ENCODE results near the gene TMEM218.
A peak's percentile ranks its signal among the peaks of the same experiment; 100 is the strongest.

The TMEM218 gene

DNA sequence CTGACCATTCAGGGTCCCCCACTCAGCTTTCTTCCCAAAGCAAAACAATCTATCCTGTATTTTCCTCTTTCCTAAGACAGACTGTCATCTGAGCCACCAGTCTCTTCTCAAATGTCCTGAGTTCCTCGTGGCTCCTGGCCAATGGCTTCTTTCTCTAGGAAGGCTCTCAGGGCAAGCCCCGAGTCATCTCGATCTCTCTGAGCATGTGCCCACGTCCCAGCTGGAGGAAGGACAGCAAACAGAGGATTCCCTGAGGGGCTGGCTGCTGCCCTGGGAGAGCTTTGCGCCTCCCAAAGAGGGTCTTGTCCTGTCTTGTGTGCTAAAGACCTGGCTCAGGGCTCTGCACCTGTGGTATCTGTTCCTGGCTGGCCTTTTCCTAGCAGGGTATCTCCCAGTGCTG lies 40.0 kb downstream of the TMEM218 start:
- H3K27me3 ChIP-seq: no peaks in the 10 kb centered on the region
- H3K9me3 ChIP-seq: no peaks in the 10 kb centered on the region
- peak overlapping the region; percentile 83 for H3K4me2 ChIP-seq
- peak overlapping the region; percentile 77 for H3K27ac ChIP-seq
- peak overlapping the region; percentile 53 for H3K9ac ChIP-seq
- no peak overlapping the region for H3K4me3 ChIP-seq
- TF ChIP-seq Cebpa-rat (IDR thresholded peaks at IDR 0.05): no peak
- peaks cover 66% of the 10 kb centered on the region for H3K4me1 ChIP-seq
- no peaks in the 10 kb centered on the region for H3K36me3 ChIP-seq
- H4K20me1 ChIP-seq: no peaks in the 10 kb centered on the region

DNA sequence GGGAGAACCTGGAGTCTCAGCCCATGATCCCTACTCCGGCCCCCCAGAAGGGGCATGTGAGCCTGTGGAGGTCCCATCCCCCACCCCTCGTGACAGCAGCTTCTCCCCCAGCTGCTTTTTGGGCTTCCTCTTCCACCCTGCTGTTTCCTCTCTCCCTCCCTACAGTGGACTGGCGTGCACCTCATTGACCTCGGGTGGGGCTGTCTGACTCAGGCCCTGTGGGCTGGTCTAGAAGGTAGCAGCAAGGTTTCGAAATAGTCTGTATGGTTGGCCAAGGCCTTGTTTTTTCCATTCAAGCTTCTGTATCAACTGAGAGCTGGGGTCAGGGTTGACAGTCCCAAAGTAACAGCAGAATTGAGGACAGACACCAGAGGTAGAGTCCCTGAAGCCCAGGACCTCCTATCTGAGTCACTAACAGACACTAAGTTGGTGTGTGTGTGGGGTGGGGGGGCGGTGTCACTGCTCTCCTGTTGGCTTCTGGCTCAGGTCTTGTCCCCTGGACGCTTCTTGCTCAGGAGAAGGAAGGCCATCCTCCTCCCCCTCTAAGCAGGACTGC lies 40.6 kb downstream of the TMEM218 start:
- peak overlapping the region; percentile 53 for H3K9ac ChIP-seq
- H3K4me1 ChIP-seq: peaks cover 66% of the 10 kb centered on the region
- no peaks in the 10 kb centered on the region for H3K36me3 ChIP-seq
- no peaks in the 10 kb centered on the region for H3K9me3 ChIP-seq
- peak overlapping the region; percentile 83 for H3K4me2 ChIP-seq
- H3K27ac ChIP-seq: peak overlapping the region; percentile 77
- H4K20me1 ChIP-seq: no peaks in the 10 kb centered on the region
- H3K4me3 ChIP-seq: no peak overlapping the region
- peaks cover 4% of the 10 kb centered on the region; the same call in 1 of the 2 replicates for H3K27me3 ChIP-seq
- TF ChIP-seq Cebpa-rat (IDR thresholded peaks at IDR 0.05): peak; percentile 38; the same call in 1 of the 2 replicates

DNA sequence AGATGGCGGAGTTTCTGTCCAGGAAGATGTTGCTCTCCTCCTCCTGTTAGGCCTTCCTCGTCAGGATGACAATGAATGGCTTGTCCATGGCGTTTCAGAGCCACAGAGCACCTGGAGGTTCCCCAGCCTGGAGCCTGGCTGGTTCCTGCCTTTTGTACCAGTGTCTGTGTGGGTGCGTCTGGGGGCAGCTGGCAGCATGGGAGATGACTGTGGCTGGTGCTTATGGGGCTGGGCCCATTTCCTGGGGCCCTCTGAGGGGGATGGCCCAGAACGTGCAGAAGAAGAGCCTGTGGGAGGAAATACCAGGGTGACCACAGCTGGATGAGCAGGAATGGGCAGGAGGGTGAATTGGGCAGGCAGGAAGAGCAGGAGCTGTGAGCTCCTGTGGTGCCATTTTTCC lies 41.6 kb downstream of the TMEM218 start:
- Histone ChIP-seq H3K9me3 (no peaks in the 10 kb centered on the region), H4K20me1 (no peaks in the 10 kb centered on the region), H3K27ac (peak overlapping the region; percentile 77), H3K9ac (no peak overlapping the region), H3K4me3 (no peak overlapping the region), H3K4me1 (peaks cover 57% of the 10 kb centered on the region), H3K27me3 (peaks cover 13% of the 10 kb centered on the region; the same call in 1 of the 2 replicates), H3K36me3 (no peaks in the 10 kb centered on the region), H3K4me2 (peak overlapping the region; percentile 83)
- TF ChIP-seq Cebpa-rat (IDR thresholded peaks at IDR 0.05): no peak

DNA sequence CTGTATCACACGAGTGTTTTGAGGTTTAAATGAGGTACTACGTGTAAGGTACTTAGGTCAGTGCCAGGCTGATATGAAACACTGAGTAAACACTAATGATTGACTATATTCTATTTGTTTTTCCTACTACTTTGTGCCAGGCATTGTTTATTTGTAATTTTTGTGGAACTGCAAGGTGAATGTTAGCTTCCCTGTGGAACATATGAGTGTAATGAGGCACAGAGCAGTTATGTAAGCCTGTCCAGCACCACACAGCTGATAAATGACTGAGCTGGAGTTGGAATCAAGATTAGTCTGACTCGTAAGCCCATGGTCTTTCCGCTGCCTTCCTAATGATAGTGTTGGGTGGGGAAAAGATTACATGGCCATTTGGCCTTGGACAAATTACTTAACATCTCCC lies 42.4 kb downstream of the TMEM218 start:
- peaks cover 21% of the 10 kb centered on the region for H3K27me3 ChIP-seq
- no peaks in the 10 kb centered on the region; the same call in 1 of the 2 replicates for H3K9me3 ChIP-seq
- peaks cover 50% of the 10 kb centered on the region for H3K4me1 ChIP-seq
- no peaks in the 10 kb centered on the region for H3K36me3 ChIP-seq
- TF ChIP-seq Cebpa-rat (IDR thresholded peaks at IDR 0.05): no peak
- H3K4me2 ChIP-seq: no peak overlapping the region
- no peak overlapping the region for H3K27ac ChIP-seq
- H3K4me3 ChIP-seq: no peak overlapping the region
- H4K20me1 ChIP-seq: no peaks in the 10 kb centered on the region
- H3K9ac ChIP-seq: no peak overlapping the region

DNA sequence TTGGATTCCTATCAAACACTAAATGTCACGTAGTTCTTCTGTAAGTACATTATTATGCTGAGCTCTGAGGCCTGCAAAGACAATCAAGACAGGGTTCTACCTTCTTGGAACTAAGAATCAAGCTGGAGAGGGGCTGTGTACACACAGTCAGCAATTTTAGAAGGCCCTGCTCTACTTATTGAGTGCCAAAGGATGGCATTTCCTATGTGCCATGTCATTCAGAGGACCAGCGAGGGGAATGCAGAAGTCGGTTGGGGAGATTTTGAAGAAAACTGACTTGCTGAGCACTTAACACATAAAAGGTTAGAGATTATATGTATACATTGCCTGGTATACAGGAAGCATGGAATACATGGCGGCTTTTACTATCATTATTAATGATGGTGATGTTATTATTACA lies 43.1 kb downstream of the TMEM218 start:
- no peak overlapping the region for H3K4me3 ChIP-seq
- no peaks in the 10 kb centered on the region for H3K36me3 ChIP-seq
- no peak overlapping the region for H3K4me2 ChIP-seq
- H4K20me1 ChIP-seq: no peaks in the 10 kb centered on the region; the same call in 1 of the 2 replicates
- peaks cover 49% of the 10 kb centered on the region for H3K4me1 ChIP-seq
- H3K9me3 ChIP-seq: no peaks in the 10 kb centered on the region; the same call in 1 of the 2 replicates
- H3K27ac ChIP-seq: no peak overlapping the region
- no peak for TF ChIP-seq Cebpa-rat (IDR thresholded peaks at IDR 0.05)
- peaks cover 27% of the 10 kb centered on the region for H3K27me3 ChIP-seq
- H3K9ac ChIP-seq: no peak overlapping the region

DNA sequence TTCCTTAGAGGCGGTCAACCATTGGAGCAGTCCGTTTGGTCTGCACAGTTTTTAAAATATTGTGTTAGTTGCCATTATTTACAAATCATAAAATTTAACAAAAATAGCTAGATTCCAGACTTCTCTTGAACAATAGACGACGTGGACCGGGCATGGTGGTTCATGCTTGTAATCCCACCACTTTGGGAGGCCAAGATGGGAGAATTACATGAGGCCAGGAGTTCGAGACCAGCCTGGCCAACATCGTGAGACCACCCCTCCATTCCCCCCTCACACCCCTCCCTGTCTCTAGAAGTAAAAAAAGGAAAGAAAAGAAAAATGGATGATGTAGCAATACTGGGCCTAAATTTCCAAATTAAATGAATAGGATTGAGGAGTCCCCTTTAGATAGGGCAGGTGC lies 47.4 kb downstream of the TMEM218 start:
- H3K4me2 ChIP-seq: peak overlapping the region; percentile 95; the same call in 1 of the 2 replicates
- H3K9ac ChIP-seq: no peak overlapping the region
- no peaks in the 10 kb centered on the region for H3K36me3 ChIP-seq
- H3K4me1 ChIP-seq: peaks cover 15% of the 10 kb centered on the region
- no peaks in the 10 kb centered on the region; the same call in 1 of the 2 replicates for H4K20me1 ChIP-seq
- no peak overlapping the region for H3K27ac ChIP-seq
- peaks cover 54% of the 10 kb centered on the region for H3K27me3 ChIP-seq
- no peak overlapping the region for H3K4me3 ChIP-seq
- no peaks in the 10 kb centered on the region; the same call in 1 of the 2 replicates for H3K9me3 ChIP-seq
- TF ChIP-seq Cebpa-rat (IDR thresholded peaks at IDR 0.05): no peak

DNA sequence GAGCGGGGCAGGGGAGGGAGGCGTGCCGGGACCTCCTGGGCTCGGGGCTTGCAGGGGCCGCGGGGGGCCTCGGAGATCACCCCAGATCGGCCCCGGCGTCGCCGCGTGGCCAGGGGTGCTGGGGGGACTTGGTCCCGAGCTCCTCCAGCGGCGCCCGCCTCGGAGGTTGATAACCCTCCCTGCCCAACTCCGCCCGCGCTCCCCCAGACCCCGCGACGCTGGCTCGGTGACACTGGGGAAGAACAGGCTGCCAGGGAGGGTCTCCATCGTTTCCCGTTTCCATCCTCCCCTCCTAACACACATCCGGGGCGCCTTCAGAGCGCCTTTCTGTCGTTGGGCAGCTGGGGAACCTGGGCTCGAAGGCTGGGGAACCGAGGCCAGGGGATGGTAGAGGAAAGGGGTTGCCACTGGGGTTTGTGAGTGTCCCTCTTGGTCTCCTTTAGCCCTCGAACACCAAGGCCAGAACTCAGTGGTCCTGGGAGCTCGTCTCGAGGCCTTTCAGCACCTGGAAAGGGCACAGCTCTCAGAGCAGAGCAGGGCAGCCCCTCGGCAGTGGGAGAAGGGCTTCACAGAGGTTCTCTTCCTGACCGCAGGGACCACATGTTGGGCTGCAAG lies 47.9 kb downstream of the TMEM218 start:
- H3K27me3 ChIP-seq: peaks cover 54% of the 10 kb centered on the region
- H3K4me3 ChIP-seq: peak overlapping the region; percentile 67
- H3K36me3 ChIP-seq: no peaks in the 10 kb centered on the region
- H3K4me2 ChIP-seq: peak overlapping the region; percentile 95
- peak overlapping the region; percentile 53; the same call in 1 of the 2 replicates for H3K9ac ChIP-seq
- no peak for TF ChIP-seq Cebpa-rat (IDR thresholded peaks at IDR 0.05)
- peak overlapping the region; percentile 29; the same call in 1 of the 2 replicates for H3K27ac ChIP-seq
- peaks cover 14% of the 10 kb centered on the region for H3K4me1 ChIP-seq
- no peaks in the 10 kb centered on the region; the same call in 1 of the 2 replicates for H4K20me1 ChIP-seq
- H3K9me3 ChIP-seq: no peaks in the 10 kb centered on the region; the same call in 1 of the 2 replicates

DNA sequence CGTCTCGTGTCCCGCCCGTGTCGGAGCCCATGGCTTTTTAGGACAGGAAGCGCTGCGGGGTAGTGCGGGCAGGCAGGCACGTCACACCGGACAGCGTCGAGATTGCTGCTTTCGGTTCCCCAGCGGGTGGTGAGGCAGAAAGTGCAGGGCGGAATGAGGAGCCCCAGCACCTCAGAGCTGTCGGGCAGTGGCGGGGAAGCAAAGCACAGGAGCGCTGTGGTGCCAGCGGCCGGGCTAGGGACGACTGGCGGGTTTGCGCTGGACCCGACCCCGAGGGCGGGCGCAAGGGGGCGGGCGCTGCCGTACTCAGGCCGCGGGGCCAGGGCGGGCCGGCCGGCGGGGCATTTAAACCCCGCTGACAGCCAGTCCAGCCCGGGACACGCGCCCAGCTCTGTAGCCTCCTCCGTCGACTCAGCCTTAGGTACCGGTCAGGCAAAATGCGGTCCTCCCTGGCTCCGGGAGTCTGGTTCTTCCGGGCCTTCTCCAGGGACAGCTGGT lies 48.4 kb downstream of the TMEM218 start, which contains the start of gene SLC37A2:
Gene SLC37A2 (plus strand): TSS at position 375 of the 498 bp plus-strand sequence. CDS start 63 bp downstream, at position 438.
- H3K9ac ChIP-seq: peak within 1 kb of the TSS; percentile 53; the same call in 1 of the 2 replicates
- no peaks in the 10 kb centered on the region; the same call in 1 of the 2 replicates for H3K9me3 ChIP-seq
- peak within 1 kb of the TSS; percentile 95 for H3K4me2 ChIP-seq
- H3K4me1 ChIP-seq: peaks cover 14% of the 10 kb centered on the region
- peaks cover 54% of the 10 kb centered on the region for H3K27me3 ChIP-seq
- H3K4me3 ChIP-seq: peak within 1 kb of the TSS; percentile 67
- no peaks in the 10 kb centered on the region for H3K36me3 ChIP-seq
- no peaks in the 10 kb centered on the region; the same call in 1 of the 2 replicates for H4K20me1 ChIP-seq
- no peak for TF ChIP-seq Cebpa-rat (IDR thresholded peaks at IDR 0.05)
- peak within 1 kb of the TSS; percentile 29; the same call in 1 of the 2 replicates for H3K27ac ChIP-seq

DNA sequence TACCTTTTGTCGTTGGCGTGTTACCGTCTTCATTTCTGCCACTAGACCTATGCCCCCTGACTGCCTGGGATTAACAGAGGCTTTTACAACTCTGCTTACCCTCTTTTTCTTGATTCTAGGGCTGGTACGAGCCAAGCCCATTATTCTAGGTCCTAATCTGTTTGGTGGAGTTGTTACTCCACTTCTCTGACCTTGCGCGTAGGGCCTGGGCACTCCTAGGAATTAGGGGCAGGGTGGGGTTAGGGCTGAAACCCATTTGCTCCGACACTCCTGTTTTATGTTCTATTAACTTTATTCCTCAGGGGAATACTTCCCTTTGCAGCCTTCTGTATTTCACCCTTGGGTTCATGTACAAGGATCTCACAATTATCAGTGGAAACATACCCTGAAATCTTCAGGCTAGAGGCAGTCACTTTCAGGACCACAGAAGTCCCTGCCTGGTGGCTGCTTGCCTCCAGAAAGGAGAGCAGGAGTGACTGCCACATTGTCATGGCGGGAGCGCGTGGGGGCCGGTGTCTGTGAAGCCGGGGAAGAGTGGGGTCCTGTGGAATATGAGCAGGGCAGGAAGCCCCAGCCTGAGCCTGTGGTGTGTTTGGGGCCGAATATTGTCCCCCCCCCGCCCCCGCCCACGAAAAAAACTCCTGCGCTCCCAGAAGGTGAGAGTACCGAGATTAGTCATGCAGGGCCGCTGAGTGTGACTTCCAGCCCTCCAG lies 49.1 kb downstream of the TMEM218 start:
- H3K27ac ChIP-seq: no peak overlapping the region
- H3K9ac ChIP-seq: peak overlapping the region; percentile 53; the same call in 1 of the 2 replicates
- H3K9me3 ChIP-seq: no peaks in the 10 kb centered on the region; the same call in 1 of the 2 replicates
- no peaks in the 10 kb centered on the region for H3K36me3 ChIP-seq
- peaks cover 14% of the 10 kb centered on the region for H3K4me1 ChIP-seq
- peak overlapping the region; percentile 95 for H3K4me2 ChIP-seq
- no peak for TF ChIP-seq Cebpa-rat (IDR thresholded peaks at IDR 0.05)
- H3K27me3 ChIP-seq: peaks cover 54% of the 10 kb centered on the region
- H3K4me3 ChIP-seq: peak overlapping the region; percentile 67
- H4K20me1 ChIP-seq: no peaks in the 10 kb centered on the region; the same call in 1 of the 2 replicates
